ENCODE results near the gene DUSP23.

DNA sequence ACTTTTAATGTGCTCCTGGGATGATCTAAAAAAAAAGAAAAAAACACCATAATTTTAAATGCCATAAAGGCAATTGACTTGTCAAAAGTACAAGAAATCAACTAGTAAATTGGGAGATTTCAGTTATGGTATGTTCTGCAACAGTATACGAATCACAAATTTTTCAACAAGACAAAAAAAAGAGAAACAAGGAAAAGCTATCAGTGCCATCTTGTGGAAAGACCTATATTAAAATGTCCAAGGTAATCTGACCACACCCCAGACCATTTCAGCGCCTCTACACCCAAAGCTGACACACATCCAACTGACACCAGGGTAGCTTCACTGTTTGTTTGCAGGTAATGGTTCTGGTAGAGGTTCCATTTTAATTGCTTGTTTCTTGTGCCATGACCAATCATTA is 5.0 kb upstream of the DUSP23 start:
- TF ChIP-seq YY1 (IDR thresholded peaks at IDR 0.05; ENCODE audit: extremely low read depth, insufficient replicate concordance, low read depth, low read length) (no peak), CTCF (IDR thresholded peaks at IDR 0.05 in 2 of 3, conservative IDR thresholded peaks at IDR 0.05 in 1 of 3; ENCODE audit: borderline replicate concordance in 1 of 3, insufficient read depth in 1 of 3, low read depth in 2 of 3, low read length in 2 of 3) (0 out of 6 replicates have a peak, but pooled peaks of 1 of the 3 experiments have one; percentile 4), POLR2AphosphoS5 (IDR thresholded peaks at IDR 0.05; ENCODE audit: low read depth, low read length) (no peak), JUND (IDR thresholded peaks at IDR 0.05) (no peak), ELF1 (IDR thresholded peaks at IDR 0.05; ENCODE audit: borderline replicate concordance, low read depth) (no peak), RAD21 (IDR thresholded peaks at IDR 0.05; ENCODE audit: low read depth) (0 out of 2 replicates have a peak, but pooled peaks have one; percentile 20)
- TF ChIP-seq, protein P1, sequence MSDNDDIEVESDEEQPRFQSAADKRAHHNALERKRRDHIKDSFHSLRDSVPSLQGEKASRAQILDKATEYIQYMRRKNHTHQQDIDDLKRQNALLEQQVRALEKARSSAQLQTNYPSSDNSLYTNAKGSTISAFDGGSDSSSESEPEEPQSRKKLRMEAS (IDR thresholded peaks at IDR 0.05) = no peak
